Left renal pelvis (tissue), 4 donors: ENCODE results near the gene SMIM45.

Experiments
- DNase-seq, 4 donors: peaks; one replicate each; pipeline ENCODE4 v3.0.0-alpha.2; 2013; ENCODE audit warnings: low read depth in 4 of 4, low spot score in 3 of 4

Gene SMIM45

DNA sequence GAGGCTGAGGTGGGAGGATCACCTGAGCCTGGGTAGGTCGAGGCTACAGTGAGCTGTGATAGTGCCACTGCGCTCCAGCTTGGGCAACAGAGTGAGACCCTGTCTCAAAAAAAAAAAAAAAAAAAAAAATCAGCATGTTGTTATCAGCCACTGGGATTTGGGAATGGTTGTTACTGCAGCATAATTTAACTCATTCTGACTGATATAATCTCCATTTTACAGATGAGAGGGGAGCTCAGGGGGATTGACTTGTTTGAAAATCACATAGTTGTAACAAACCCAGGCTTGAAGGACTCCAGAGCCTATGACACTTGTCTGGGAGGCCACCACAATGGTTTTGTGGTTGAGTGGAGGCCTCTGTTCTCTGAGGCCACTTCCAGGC, 14.3 kb downstream of the SMIM45 start:
- DNase-seq, result no peak

DNA sequence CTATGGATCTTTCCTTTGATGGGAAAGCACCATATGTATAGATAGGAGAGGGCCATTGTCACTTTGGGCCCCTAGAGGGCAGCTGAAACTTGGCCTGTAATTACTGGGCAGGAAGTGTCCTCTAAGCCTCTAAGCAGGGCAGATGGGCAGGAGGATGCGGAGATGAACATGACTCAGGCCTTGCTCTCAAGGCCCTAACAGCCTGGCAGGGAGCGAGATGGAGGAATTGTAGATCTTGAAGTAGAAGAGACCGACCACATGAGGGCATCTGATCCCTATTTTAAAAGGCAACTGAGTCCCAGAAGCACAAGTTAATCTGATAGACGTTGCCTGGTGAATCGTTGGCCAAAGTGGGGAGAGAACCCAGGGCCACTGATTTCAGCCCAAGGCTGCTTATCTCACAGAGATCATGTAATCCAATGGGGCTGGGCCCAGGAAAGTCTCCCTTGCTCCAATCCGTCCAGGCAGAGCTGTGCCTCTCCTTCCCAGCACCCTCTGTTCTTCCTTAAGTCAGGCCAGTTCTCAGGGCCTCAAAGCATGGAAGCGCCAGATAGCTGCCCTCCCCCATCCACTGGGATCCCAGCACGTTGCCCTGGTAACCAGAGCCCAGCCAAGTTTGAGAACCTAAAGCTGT, 14.8 kb downstream of the SMIM45 start:
- DNase-seq, result no peak

- no peak for DNase-seq
Observed at GRCh38 chr22:41968601-41969000, 16.7 kb downstream of the SMIM45 start.

- no peak for DNase-seq
Observed at GRCh38 chr22:41969110-41969646, 17.2 kb downstream of the SMIM45 start, which contains the start of gene SEPTIN3. Gene SEPTIN3, plus strand, starts transcription at chr22:41969443. Its CDS starts 2,050 bp downstream, at chr22:41971493.

GRCh38 chr22:41970601-41971000, 18.7 kb downstream of the SMIM45 start:
- no peak for DNase-seq

DNA sequence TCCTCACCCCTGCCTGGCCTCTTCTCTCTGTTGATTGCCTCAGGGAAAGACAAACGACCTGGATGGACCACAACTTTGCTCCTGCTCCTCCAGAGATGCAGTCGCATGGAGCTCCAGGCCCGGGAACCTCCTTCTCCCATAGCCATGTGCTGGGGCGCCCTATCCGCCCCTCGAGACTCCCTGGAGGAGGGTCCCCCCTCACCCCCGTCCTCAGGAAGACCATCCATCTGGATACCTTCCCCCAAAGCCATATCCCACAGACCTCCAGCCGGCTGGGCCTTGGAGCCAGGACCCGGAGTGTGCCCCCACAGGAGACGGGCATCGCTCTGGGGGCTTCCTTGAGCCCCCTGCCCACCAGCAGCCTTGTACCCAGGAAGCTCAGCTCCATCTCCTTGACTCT, 19.5 kb downstream of the SMIM45 start:
- no peak for DNase-seq

DNA sequence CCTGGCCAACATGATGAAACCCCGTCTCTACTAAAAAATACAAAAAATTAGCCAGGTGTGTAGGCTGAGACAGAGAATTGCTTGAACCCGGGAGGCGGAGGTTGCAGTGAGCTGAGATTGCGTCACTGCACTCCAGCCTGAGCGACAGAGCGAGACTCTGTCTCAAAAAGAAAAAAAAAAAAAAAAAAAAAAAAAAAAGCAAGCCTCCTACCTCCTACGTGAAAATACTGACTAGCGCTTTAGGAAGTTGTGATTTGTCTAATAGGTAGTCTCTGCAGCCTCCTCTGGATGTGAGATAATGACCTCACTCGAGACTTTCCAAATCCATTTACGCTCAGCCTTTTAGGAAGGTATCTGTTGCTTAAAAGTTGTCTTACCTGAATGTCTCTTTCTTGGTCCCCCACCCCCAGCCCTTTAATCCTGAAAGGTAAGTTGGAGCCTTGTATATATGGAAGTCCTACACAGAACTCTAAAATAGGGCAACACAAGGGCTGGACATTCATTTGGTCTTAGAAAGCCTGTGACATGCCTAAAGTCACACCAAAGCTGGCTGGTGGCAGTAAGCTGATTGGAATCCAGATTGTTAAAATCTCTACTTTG, 22.8 kb downstream of the SMIM45 start:
- DNase-seq, result no peak

- DNase-seq, result no peak
Observed at GRCh38 chr22:41975299-41976069, 23.5 kb downstream of the SMIM45 start.

GRCh38 chr22:41976070-41976901, 24.3 kb downstream of the SMIM45 start:
- no peak for DNase-seq

- peak in 1 of 4 donors; percentile 44 for DNase-seq
Observed at GRCh38 chr22:41976961-41977566, 25.1 kb downstream of the SMIM45 start.

- DNase-seq, result no peak
Observed at GRCh38 chr22:41978732-41979131, 26.8 kb downstream of the SMIM45 start.

DNA sequence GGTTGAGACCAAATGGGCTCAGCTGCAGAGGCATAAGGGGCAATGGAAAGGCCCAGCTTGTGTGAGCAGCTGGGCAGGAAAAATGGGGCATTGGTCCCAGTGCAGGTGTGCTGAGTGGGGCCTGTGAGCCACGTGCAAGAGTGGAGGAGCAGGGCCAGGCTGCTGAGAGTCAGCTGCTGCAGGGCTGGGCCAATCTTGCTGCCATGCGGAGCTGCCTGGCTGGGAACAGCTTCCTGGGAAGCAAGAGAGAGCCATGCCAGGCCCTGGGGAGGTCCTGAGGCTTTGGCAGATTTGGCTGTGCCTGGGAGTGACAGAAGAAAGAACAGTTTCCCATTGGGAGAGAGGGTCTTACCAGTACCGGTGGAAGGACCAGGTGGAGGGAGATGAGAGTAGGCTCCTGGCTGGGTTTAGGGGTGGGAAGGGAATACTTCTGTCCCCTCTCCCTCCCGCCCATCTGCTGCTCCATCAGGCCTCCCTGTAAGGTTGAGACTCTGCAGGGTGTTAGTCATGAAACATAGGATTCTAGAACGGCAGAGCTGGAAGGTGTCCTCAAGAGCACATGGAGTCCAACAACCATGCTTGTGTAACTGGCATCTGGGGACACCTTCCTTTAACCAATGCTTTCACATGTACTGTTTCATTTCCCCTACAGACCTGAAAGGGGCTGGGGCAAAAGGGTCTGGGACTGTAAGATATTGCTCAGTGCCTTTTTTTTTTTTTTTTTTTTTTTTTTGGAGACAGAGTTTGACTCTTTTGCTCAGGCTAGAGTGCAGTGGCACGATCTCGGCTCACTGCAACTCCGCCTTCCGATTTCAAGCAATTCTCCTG, 27.7 kb downstream of the SMIM45 start:
- no peak for DNase-seq

DNA sequence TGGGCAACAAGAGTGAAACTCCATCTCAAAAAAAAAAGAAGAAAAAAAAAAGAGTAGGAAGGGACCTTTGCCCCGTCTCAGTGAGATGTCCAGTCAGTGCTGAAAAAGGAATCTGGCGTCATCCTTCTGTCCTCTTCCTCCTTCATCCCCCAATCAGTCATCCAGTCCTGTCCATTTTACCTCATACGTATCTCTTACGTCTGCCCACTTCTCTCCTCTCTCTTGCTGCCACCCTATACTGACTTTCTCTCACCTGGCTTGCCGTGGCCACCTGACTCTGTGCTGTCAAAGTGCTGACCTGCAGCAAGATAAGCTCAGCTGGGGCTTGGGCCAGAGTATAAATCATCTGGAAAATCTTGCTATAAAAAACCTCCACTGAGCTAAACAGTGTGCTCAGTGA, 30.9 kb downstream of the SMIM45 start:
- DNase-seq, result no peak

DNA sequence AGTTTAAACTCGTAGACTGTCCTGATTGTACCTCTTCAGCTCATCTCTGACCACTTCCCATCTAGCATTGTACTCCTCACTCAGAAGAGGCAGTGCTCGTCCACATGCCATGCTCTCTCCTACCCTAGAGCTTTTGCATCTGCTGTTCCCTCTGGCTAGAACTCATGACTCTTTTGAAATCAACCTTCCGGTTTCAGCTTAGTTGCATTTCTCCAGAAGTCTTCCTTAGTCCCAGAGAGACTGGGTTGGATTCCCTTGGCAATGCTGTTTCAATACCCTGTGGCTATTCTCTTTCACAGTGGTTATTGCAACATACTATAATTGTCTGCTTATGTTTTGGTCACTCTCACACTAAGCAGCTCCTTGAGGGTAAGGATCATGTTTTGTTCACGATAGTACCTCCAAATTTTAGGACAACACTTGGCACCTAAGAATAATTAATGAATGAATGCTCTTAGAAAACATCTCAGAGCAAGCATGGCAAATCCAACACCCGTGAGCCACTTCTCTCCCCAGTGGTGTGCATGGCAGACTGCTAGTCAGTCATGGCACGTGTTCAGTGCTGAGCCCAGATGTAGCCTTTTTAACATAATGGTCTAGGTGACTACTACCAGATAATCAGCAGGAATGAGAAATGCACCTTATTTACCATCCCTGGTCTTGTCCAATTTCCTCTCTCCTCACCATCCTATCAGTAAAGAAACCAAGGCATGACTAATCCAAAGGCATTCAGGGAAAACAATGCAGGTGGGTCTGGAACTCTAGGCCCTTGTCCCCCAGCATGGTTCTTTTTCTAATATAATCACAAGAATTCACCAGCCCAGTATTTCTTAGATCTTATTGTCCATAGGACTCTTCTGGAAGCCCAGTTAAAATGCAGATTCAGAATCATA, 31.8 kb downstream of the SMIM45 start:
- no peak for DNase-seq

- DNase-seq, result no peak
Observed at GRCh38 chr22:41987276-41987675, 35.3 kb downstream of the SMIM45 start.

GRCh38 chr22:41989246-41989645, 37.3 kb downstream of the SMIM45 start:
- DNase-seq, result no peak

DNA sequence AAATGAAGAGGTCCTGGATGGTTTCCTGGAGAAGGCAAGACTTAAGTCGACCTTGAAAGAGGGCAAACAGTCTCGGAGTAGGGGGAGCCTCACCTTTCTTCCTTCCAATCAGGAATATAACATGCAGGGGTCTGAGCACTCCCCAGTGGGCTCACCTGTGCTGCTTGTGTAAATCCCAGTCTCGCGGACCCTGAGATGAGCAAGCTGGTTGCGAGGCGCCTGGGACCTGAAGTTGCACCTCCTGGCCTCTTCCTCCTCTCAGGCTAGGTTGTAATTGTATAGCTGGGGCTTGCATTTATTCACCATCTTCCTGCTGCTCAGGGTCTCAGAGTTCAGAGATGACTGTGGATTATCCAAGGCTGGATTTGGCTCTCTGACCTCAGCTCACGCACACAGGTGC, 39.2 kb downstream of the SMIM45 start:
- DNase-seq, result no peak

DNA sequence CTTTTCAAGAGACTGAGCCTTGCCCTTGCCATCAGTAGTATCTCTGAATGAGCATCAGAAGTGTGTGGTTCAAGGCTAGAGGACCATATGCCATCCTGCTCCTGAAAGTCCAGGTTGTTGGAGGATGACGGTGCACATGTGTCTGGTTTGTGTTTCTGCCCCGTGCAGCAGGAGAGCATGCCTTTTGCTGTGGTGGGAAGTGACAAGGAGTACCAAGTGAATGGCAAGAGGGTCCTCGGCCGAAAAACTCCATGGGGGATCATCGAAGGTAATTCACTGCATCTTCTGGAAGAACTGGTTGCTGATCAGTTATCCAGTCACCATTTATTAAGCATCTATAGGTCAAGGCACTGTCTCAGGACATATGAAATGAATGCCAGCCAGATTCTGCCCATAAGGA, 40.5 kb downstream of the SMIM45 start:
- no peak for DNase-seq
